HCT116 (cell line): Measurements from ENCODE around the gene CKMT2. TPM values are rescaled to one million over a fixed set of nuclear protein-coding genes. Genes with fewer than 3 reads are reported as not detected.

Source experiments
- ATAC-seq: fragments of 200-7000 bp; cut with Tn5 transposase; 2 replicates; pipeline ENCODE4 v1.9.1; 2020; ENCODE audit warnings: mild to moderate bottlenecking, moderate library complexity
- BruUV-seq: library from RNA; stranded (reverse); fragments of 400-500 nt; replicated peaks from 2 replicates; lab custom pipeline; 2021; lab: Mats Ljungman, UMichigan
- CTCF ChIA-PET: fragments of 300-600 bp; sonication (Branson Sonifier 250); formaldehyde crosslinking; loops from one replicate; lab custom pipeline; 2021; ENCODE audit warnings: antibody characterized with exemption; lab: Charles Lee
- POLR2A ChIA-PET: fragments of 300-600, 350-600 bp; sonication (Branson Sonifier 250); formaldehyde crosslinking; loops from one replicate; lab custom pipeline; 2021; ENCODE audit warnings: antibody characterized with exemption; lab: Charles Lee
- RAD21 ChIA-PET, 2 experiments: fragments of 300-600 bp; sonication (Branson Sonifier 250); formaldehyde crosslinking; loops; one replicate each; lab custom pipeline; 2023; ENCODE audit warnings: low total read pairs in 2 of 2; ENCODE audit not compliant: uncharacterized antibody in 2 of 2, unreplicated experiment in 2 of 2, low non-redundant PET in 1 of 2; lab: Charles Lee
- DNase-seq: peaks from one replicate; pipeline ENCODE4 v3.0.0-alpha.2; 2010; ENCODE audit warnings: low read depth, low spot score
- H2AFZ ChIP-seq: fragments of 200-600 bp; shearing (Covaris generic), sonication (generic); 2 replicates; pipeline ENCODE4 v1.6.1; 2017; ENCODE audit warnings: low read depth, mixed run types, mixed read lengths, antibody characterized with exemption, low read length; ENCODE audit not compliant: poor library complexity, severe bottlenecking
- H3K27ac ChIP-seq: 2 replicates; pipeline ENCODE4 v1.5.1; 2012; ENCODE audit warnings: low read depth, low read length
- H3K27me3 ChIP-seq: fragments of 200-600 bp; sonication (generic); 2 replicates; pipeline ENCODE4 v1.6.1; 2016; ENCODE audit warnings: mixed run types, low read length, mixed read lengths; ENCODE audit not compliant: insufficient read depth
- H3K36me3 ChIP-seq, 2 experiments: fragments of 200-500 bp in 1 of 2; fragments of 200-600 bp in 1 of 2; sonication (Bioruptor generic) in 1 of 2; sonication (generic) in 1 of 2; 2 replicates each; pipeline versions ENCODE4 v1.5.1 to v1.6.1; 2014 to 2016; ENCODE audit warnings: low read length in 2 of 2, inconsistent platforms in 1 of 2, mixed read lengths in 1 of 2, mixed run types in 1 of 2; ENCODE audit not compliant: insufficient read depth in 2 of 2, control insufficient read depth in 1 of 2
- H3K4me1 ChIP-seq, 2 experiments: fragments of 200-600 bp in 1 of 2; sonication (generic) in 1 of 2; 2 replicates each; pipeline versions ENCODE4 v1.5.1 to v1.6.1; 2012 to 2017; ENCODE audit warnings: low read length in 2 of 2, inconsistent platforms in 1 of 2, mild to moderate bottlenecking in 1 of 2, mixed read lengths in 1 of 2, mixed run types in 1 of 2, moderate library complexity in 1 of 2; ENCODE audit not compliant: insufficient read depth in 2 of 2, control insufficient read depth in 1 of 2
- H3K4me2 ChIP-seq: fragments of 200-600 bp; sonication (generic); 2 replicates; pipeline ENCODE4 v1.6.1; 2017; ENCODE audit warnings: mixed run types, low read length, mixed read lengths
- H3K4me3 ChIP-seq, 2 experiments: fragments of 200-600 bp in 1 of 2; sonication (generic) in 1 of 2; replicated peaks in 1 of 2; 2 replicates each; pipeline ENCODE4 v1.5.1; 2011 to 2016; ENCODE audit warnings: low read length in 2 of 2, control low read depth in 1 of 2, low read depth in 1 of 2, mild to moderate bottlenecking in 1 of 2, mixed read lengths in 1 of 2, mixed run types in 1 of 2
- H3K79me2 ChIP-seq: fragments of 200-600 bp; sonication (generic); 2 replicates; pipeline ENCODE4 v1.6.1; 2017; ENCODE audit warnings: mild to moderate bottlenecking, mixed run types, low read length, moderate library complexity, mixed read lengths; ENCODE audit not compliant: insufficient read depth
- H3K9ac ChIP-seq: fragments of 200-600 bp; sonication (generic); 2 replicates; pipeline ENCODE4 v1.6.1; 2016; ENCODE audit warnings: low read length, mixed read lengths
- H3K9me2 ChIP-seq: fragments of 200-600 bp; sonication (generic), shearing (Covaris generic); 2 replicates; pipeline ENCODE4 v1.6.1; 2017; ENCODE audit warnings: mixed run types, mild to moderate bottlenecking, moderate library complexity; ENCODE audit not compliant: insufficient read depth
- H3K9me3 ChIP-seq, 2 experiments: fragments of 200-500 bp in 1 of 2; fragments of 200-600 bp in 1 of 2; sonication (Bioruptor generic) in 1 of 2; sonication (generic) in 1 of 2; 2 replicates each; pipeline ENCODE4 v1.6.1; 2014 to 2017; ENCODE audit warnings: low read length in 2 of 2, mixed read lengths in 2 of 2, inconsistent platforms in 1 of 2, low read depth in 1 of 2, mild to moderate bottlenecking in 1 of 2, mixed run types in 1 of 2, moderate library complexity in 1 of 2; ENCODE audit not compliant: control insufficient read depth in 1 of 2, insufficient read depth in 1 of 2
- H4K20me1 ChIP-seq: fragments of 200-600 bp; sonication (generic), shearing (Covaris generic); 2 replicates; pipeline ENCODE4 v1.6.1; 2017; ENCODE audit warnings: mixed run types, mild to moderate bottlenecking, moderate library complexity; ENCODE audit not compliant: insufficient read depth
- CBX3 ChIP-seq: IDR thresholded peaks from 2 replicates; pipeline ENCODE4 v1.6.1; 2012; ENCODE audit warnings: low read depth
- CEBPB ChIP-seq: IDR thresholded peaks from 2 replicates; pipeline ENCODE4 v1.6.1; 2012; ENCODE audit warnings: low read depth
- CTCF ChIP-seq, 3 experiments: fragments of 200-600 bp in 1 of 3; sonication (generic) in 1 of 3; IDR thresholded peaks in 2 of 3; conservative IDR thresholded peaks in 1 of 3; 2 replicates each; pipeline ENCODE4 v1.5.1; 2012 to 2017; ENCODE audit warnings: low read depth in 2 of 3, low read length in 2 of 3, antibody characterized with exemption in 1 of 3, borderline replicate concordance in 1 of 3, control low read depth in 1 of 3, mild to moderate bottlenecking in 1 of 3, mixed read lengths in 1 of 3, mixed run types in 1 of 3, moderate library complexity in 1 of 3; ENCODE audit not compliant: insufficient read depth in 1 of 3
- EGR1 ChIP-seq: IDR thresholded peaks from 2 replicates; pipeline ENCODE4 v1.6.1; 2012; ENCODE audit warnings: low read depth
- ELF1 ChIP-seq: IDR thresholded peaks from 2 replicates; pipeline ENCODE4 v1.6.1; 2012; ENCODE audit warnings: low read depth, borderline replicate concordance
- EZH2 ChIP-seq: fragments of 200-600 bp; sonication (generic); IDR thresholded peaks from 2 replicates; pipeline ENCODE4 v1.6.1; 2017; ENCODE audit warnings: antibody characterized with exemption, mixed run types
- FOSL1 ChIP-seq: IDR thresholded peaks from 2 replicates; pipeline ENCODE4 v1.6.1; 2012; ENCODE audit warnings: low read depth
- JUND ChIP-seq: IDR thresholded peaks from 2 replicates; pipeline ENCODE4 v1.6.1; 2012
- POLR2A ChIP-seq: IDR thresholded peaks from 2 replicates; pipeline ENCODE4 v1.7.0; 2011; ENCODE audit warnings: borderline replicate concordance; ENCODE audit not compliant: insufficient read depth, insufficient read length; ENCODE audit errors: extremely low read depth
- POLR2AphosphoS5 ChIP-seq: IDR thresholded peaks from 2 replicates; pipeline ENCODE4 v1.6.1; 2011; ENCODE audit warnings: mild to moderate bottlenecking, low read depth, low read length, moderate library complexity
- RAD21 ChIP-seq: IDR thresholded peaks from 2 replicates; pipeline ENCODE4 v1.6.1; 2012; ENCODE audit warnings: low read depth, mild to moderate bottlenecking
- REST ChIP-seq: IDR thresholded peaks from 2 replicates; pipeline ENCODE4 v1.6.1; 2012; ENCODE audit warnings: low read depth
- SIN3A ChIP-seq: IDR thresholded peaks from 2 replicates; pipeline ENCODE4 v1.6.1; 2012; ENCODE audit warnings: low read depth
- SP1 ChIP-seq: IDR thresholded peaks from 2 replicates; pipeline ENCODE4 v1.6.1; 2012; ENCODE audit warnings: low read depth
- TCF7L2 ChIP-seq: IDR thresholded peaks from 2 replicates; pipeline ENCODE4 v1.7.0; 2011; ENCODE audit warnings: borderline replicate concordance, inconsistent platforms; ENCODE audit not compliant: insufficient read depth, insufficient read length; ENCODE audit errors: extremely low read depth
- YY1 ChIP-seq: IDR thresholded peaks from 2 replicates; pipeline ENCODE4 v1.6.1; 2011; ENCODE audit warnings: low read length, low read depth, moderate library complexity, mild to moderate bottlenecking; ENCODE audit not compliant: insufficient replicate concordance; ENCODE audit errors: extremely low read depth
- ZFX ChIP-seq: fragments of 450-650 bp; IDR thresholded peaks from 2 replicates; pipeline ENCODE4 v1.6.1; 2017
- intact Hi-C: fragments of 100-400 bp; cut with micrococcal nuclease; formaldehyde crosslinking; loops from 2 replicates; pipeline ENCODE4 v1.10.0; 2022
- total RNA-seq: library from RNA; stranded (reverse); gene quantifications from one replicate; pipeline ENCODE4 v1.2.1, GENCODE V29; 2021; ENCODE audit not compliant: unreplicated experiment

CKMT2 gene
- total RNA-seq, 1 experiment from 2014 or later = not detected

- intact Hi-C loops = no loop called here
- TF ChIP-seq REST (no peak), POLR2A (no peak), YY1 (no peak), ELF1 (no peak), EGR1 (no peak), RAD21 (no peak), CEBPB (no peak), CBX3 (no peak), POLR2AphosphoS5 (no peak), EZH2 (no peak), FOSL1 (no peak), JUND (no peak), ZFX (no peak), CTCF (IDR thresholded peaks at IDR 0.05 in 2 of 3, conservative IDR thresholded peaks at IDR 0.05 in 1 of 3; ENCODE audit: borderline replicate concordance in 1 of 3, insufficient read depth in 1 of 3, low read depth in 2 of 3, low read length in 2 of 3) (no peak), TCF7L2 (no peak), SIN3A (no peak), SP1 (no peak)
- TF ChIP-seq, all 23 proteins: peak for 0
- no peak overlapping the region for H3K4me3 ChIP-seq
- POLR2A ChIA-PET = no interaction called here
- no TSS peak for BruUV-seq
- H4K20me1 ChIP-seq = no peaks in the 10 kb centered on the region
- H3K27me3 ChIP-seq = no peaks in the 10 kb centered on the region
- ATAC-seq (no peak), DNase-seq (no peak)
- H3K9me2 ChIP-seq = no peaks in the 10 kb centered on the region
- H2AFZ ChIP-seq = no peak overlapping the region
- no peak overlapping the region for H3K27ac ChIP-seq
- CTCF ChIA-PET = interaction anchor here (0.8 kb wide), 1 partner anchor 15 kb away, joined by 3 read pairs; no protein-coding TSS in a partner anchor
- no peak overlapping the region for H3K9ac ChIP-seq
- no peaks in the 10 kb centered on the region for H3K4me1 ChIP-seq
- no peak overlapping the region for H3K4me2 ChIP-seq
- RAD21 ChIA-PET = no interaction called here
- H3K79me2 ChIP-seq = no peaks in the 10 kb centered on the region
- peaks cover 9 to 18% of the 10 kb centered on the region in 2 experiments; a peak in 3 of 4 replicates for H3K36me3 ChIP-seq
- H3K9me3 ChIP-seq = no peaks in the 10 kb centered on the region
Observed at GRCh38 chr5:81314581-81314980, 81.5 kb downstream of the CKMT2 start.
